HG02884 (cell line): ENCODE results near the gene STRN4.

Experiments used
- ATAC-seq: cut with Tn5 transposase; IDR thresholded peaks from one replicate; pipeline ENCODE4 v1.9.1; 2021; ENCODE audit warnings: mild to moderate bottlenecking, moderate library complexity; ENCODE audit not compliant: unreplicated experiment

The STRN4 gene

DNA sequence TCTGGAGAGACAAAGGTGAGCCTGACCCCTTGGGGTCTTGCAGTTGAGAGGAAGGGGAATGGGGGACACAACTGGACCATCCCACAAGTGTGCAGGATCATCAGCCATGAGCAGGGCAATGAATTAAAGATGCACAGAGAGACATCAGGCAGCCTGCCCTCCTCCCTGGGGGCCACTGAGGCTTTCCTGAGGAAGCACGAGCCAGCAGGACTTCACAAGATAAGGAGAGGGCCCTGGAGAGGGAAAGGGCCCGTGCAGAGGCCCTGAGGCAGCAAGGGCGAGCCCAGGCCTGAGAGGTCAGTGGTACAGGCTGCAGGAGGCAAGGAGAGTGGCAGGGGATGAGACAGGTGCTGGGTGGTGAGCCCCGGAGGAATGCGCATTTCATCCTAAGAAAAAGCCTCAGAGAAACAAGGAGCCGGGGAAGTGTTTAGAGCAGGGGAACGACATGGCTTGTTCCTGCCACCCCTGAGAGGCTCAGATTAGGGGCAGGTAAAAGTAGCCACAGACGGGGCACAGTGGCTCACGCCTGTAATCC lies 20.3 kb downstream of the STRN4 start:
- no peak for ATAC-seq

- no peak for ATAC-seq
Observed at GRCh38 chr19:46725036-46725820, 21.0 kb downstream of the STRN4 start.

GRCh38 chr19:46724468-46724867 lies 21.8 kb downstream of the STRN4 start:
- no peak for ATAC-seq

DNA sequence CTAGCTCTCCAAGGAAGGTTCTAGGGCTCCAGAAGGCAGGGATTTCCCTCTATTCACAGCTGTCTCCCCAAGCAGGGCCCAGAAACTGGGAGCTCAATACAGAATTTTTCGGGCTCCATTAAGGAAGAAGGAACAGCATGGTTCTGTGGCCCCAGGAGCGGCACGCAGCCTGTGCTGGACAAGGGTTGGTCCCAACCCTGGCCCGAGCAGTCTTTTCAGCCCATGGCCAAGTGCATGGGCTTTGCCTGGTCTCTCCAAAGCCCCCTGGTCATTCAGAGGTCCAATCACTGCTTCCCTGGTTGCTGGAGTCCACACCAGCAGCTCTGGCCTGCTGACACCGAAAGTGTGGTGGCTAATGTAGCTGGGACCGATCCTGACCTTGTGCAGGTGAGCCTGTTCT lies 22.8 kb downstream of the STRN4 start:
- no peak for ATAC-seq

DNA sequence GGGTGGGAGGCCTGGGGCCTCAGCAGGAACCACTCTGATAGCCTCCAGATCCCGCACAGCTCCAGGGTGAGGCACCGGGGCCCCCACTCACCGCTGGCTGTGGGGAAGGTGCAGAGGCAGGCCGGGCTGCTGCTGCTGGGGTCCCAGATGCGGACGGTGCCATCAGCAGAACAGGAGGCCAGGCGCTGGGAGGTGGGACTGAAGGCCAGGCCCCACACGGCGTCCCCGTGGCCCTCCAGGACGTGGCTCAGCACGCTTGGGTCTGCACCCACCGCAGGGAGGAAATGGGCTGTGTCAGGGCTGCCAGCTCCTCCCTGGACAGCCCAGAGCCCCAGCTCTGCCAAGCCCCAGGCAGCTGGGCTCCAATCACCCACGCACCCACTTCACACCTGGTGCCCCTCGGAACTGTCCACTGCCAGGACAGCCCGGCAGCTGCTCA lies 23.2 kb downstream of the STRN4 start:
- no peak for ATAC-seq

DNA sequence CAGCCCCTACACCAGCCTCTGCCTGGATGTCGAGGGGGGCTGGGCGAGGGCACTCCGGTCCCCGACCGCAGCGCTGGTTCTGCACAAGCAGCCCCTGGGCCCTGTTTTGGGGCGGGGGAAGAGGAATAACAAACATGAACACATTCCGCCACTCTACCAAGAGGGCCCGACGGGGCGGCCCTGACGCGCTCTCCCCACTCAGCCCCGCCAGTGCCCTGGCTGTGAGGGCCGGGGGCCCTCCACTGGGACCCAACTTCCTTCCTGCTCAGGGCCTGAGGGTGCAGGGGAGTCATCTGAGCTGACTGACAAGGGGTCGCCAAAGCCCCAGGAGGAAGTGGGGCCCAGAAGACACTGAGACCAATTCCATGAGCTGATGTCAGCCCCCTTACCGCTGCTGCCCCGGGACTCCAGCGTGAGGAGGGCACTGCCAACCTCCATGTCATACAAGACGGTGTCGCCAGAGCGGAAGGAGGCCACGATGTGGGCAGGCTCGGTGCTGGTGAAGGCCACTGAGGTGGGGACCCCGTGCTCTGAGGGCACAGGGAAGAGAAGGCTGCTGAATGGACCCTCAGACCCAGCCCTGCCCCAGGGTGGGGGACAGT lies 23.7 kb downstream of the STRN4 start:
- ATAC-seq: no peak

DNA sequence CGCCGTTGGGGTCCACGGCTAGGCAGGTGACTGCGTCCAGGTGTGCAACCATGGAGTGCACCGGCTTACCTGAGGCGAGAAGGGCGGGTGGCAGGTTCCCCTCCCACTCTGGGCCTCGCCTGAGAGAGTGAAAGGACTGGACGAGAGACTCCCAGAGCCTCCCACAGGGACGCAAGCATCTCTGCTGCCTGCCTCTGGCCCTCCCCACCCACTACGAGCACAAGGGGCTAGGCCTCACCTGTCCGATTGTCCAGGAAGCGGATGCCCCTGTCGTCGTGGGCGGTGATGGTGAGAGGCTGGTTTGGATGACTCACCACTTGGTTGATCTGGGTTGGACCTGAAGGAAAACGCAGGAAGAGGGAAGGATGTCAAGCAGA lies 24.3 kb downstream of the STRN4 start:
- ATAC-seq: no peak

GRCh38 chr19:46721269-46722003 lies 24.8 kb downstream of the STRN4 start:
- ATAC-seq: no peak

- no peak for ATAC-seq
Observed at GRCh38 chr19:46720503-46721239, 25.6 kb downstream of the STRN4 start.

GRCh38 chr19:46719629-46720502 lies 26.4 kb downstream of the STRN4 start:
- no peak for ATAC-seq

DNA sequence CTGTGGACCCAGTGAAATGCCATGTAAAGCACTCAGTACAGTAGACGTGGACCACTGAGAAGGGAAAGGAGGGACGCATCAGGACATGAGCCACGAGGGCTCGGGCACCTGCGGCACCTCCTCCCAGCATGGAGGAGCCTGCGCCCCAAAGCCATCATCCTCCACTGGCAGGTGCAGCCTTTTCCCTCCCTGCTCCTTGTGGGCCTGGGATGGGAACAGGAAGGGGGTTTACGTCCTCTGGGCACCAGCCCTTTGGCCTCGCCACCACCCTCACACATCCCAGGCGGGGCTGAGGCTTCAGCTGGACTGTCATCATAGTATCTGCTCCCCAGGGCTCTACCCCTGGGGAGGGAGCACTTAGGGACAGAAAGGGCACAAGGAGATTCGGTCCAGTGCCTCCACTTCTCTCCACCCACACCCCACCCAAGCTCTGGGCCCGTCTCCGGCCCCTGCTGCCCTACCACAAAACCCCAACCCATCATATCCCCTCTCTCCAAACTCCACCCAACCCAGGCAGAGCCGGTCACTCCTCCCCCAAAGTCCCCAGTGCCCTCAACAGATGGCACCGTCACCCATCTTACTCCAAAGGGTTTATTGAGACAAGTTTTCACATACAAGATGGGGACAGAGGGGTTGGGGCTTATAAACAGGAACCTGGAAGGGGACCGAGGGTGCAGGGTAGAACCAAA lies 27.2 kb downstream of the STRN4 start:
- no peak for ATAC-seq

GRCh38 chr19:46718157-46718933 lies 27.9 kb downstream of the STRN4 start:
- no peak for ATAC-seq

GRCh38 chr19:46717716-46718143 lies 28.5 kb downstream of the STRN4 start:
- no peak for ATAC-seq

DNA sequence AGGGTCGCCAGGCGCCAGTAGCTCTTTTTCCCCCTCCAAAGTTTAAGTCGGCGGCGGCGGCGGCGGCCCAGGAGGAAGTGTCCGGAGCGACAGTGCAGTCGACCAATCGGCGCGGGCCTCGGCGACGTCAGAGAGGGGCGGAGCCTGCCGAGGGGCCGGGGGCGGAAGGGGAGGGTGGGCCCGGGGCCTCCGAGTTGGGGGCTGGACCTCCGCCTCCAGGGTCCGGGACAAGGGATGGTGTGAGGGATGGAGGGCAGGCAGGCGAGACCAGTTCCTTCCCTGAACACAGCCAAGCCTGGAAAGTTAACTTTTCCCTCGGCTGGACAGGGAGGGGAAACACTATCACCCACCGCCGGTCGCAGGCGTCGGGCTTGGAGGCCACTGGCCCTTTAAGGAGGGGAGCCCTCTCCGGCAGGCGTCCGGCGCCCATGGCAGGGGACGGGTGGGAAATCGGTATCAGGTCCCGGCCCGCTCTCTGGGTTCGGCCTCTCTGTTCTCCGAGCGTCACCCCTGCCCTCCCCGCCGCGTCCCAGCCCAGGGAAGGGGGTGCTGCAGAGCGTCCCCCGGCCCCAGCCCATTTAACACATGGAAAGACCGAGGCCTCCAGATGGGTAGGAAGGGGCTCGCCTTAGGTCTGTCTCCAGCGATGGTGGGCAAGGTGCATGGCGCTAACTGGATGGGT lies 29.1 kb downstream of the STRN4 start, which contains the start of gene PRKD2:
Gene PRKD2 (minus strand): TSS at position 81 of the 682 bp plus-strand sequence. CDS start 744 bp downstream, outside the sequence.
- no peak for ATAC-seq

DNA sequence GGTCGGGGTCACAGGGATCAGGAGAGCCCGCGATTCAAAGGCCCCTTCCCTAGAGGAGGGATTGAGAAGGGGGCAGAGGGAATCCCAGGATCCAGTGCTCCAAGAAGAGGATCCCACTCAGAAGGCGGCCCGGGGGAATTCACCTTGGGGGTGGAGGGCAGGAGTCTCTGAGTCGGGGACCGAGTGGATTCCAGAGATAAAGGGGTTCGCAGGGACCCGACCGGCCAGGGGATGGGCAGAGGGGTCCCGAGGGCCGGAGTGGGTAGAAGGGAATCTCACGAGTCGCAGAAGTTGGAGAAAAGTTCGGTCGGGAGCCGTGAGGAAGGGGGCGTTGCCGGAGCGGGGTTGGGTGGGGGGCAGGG lies 29.6 kb downstream of the STRN4 start:
- ATAC-seq: no peak

DNA sequence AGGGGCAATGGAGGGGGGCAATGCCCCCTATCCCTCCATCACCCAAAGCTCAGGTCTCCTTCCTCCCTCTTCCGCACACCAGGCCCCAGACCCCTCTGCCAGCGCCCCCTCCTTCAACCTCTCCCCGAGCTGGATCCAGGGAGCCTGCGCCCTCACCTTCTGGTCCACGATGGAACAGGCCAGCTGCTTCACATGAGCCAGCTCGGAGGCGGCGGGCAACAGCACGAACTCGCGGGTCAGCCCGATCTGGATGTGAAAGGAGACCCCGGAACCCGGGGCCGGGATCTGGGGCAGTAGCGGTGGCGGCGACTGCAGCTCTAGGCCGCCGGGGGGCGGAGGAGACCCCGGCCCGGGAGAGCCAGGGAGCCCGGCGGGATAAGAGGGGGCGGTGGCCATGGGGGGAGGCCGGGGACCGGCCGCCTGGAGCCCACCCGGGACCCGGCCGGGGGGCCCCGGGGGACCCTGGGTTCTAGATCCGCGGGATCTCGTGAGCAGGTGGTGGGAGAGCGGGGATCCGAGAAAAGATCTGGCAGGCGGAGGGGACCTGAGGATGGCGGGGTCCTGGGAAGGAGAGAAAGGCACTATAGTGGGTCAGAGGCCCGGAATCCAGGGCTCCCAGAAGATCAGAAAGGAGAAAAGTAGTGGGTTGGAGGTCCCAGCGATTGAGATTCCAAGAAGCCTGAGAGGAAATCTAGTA lies 30.1 kb downstream of the STRN4 start:
- ATAC-seq: no peak

DNA sequence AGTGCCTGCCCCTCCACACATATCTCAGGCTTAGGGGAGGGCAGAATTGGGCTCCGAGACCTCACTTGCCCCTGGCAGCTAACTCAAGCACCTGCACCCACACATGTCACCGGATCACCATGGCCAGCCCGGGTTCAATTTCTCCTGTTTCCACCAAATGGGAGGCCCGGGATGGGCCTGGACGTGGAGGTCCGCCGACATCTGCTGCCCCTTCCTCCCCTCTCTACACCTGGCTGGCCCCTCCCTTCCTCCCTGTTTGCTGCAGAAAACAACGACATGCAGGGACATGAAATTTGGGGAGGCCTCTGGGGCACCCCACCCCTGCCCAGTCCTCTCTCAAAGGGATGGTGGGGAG lies 30.7 kb downstream of the STRN4 start:
- no peak for ATAC-seq
